H9 (cell line): Measurements from ENCODE around the gene QSOX1. TPM values are rescaled to one million over a fixed set of nuclear protein-coding genes. Genes with fewer than 3 reads are reported as not detected.

ENCODE experiments used
- DNase-seq: peaks from one replicate; pipeline ENCODE4 v3.0.0-alpha.2; 2017
- H2AFZ ChIP-seq: one replicate; pipeline ENCODE4 v1.6.1; 2013; ENCODE audit warnings: mild to moderate bottlenecking, low read length, control low read depth, moderate library complexity
- H2AK5ac ChIP-seq: 2 replicates; pipeline ENCODE4 v1.6.1; 2013; ENCODE audit warnings: low read length, control low read depth, mixed read lengths; ENCODE audit not compliant: insufficient read length
- H2BK120ac ChIP-seq: one replicate; pipeline ENCODE4 v1.6.1; 2013; ENCODE audit warnings: low read depth, mild to moderate bottlenecking, low read length, control low read depth, inconsistent platforms; ENCODE audit not compliant: poor library complexity, severe bottlenecking
- H2BK12ac ChIP-seq: 2 replicates; pipeline ENCODE4 v1.6.1; 2013; ENCODE audit warnings: low read length, control low read depth, mixed read lengths, low read depth; ENCODE audit not compliant: insufficient read length
- H2BK15ac ChIP-seq: 2 replicates; pipeline ENCODE4 v1.6.1; 2013; ENCODE audit warnings: low read depth, low read length, control low read depth
- H2BK20ac ChIP-seq: one replicate; pipeline ENCODE4 v1.6.1; 2013; ENCODE audit warnings: low read depth, mild to moderate bottlenecking, low read length, control low read depth, inconsistent platforms; ENCODE audit not compliant: poor library complexity, severe bottlenecking
- H2BK5ac ChIP-seq: 2 replicates; pipeline ENCODE4 v1.6.1; 2013; ENCODE audit warnings: low read length, control low read depth, mixed read lengths; ENCODE audit not compliant: insufficient read length
- H3K14ac ChIP-seq: 2 replicates; pipeline ENCODE4 v1.6.1; 2013; ENCODE audit warnings: low read length, control low read depth; ENCODE audit not compliant: insufficient read depth
- H3K18ac ChIP-seq: 2 replicates; pipeline ENCODE4 v1.6.1; 2013; ENCODE audit warnings: low read depth, mild to moderate bottlenecking, mixed read lengths, low read length, control low read depth; ENCODE audit not compliant: insufficient read length
- H3K23ac ChIP-seq: 2 replicates; pipeline ENCODE4 v1.6.1; 2013; ENCODE audit warnings: low read length, control low read depth, mixed read lengths, low read depth; ENCODE audit not compliant: insufficient read length
- H3K23me2 ChIP-seq: 2 replicates; pipeline ENCODE4 v1.6.1; 2013; ENCODE audit warnings: low read depth, mild to moderate bottlenecking, mixed read lengths, low read length, control low read depth; ENCODE audit not compliant: insufficient read length, poor library complexity, severe bottlenecking
- H3K27ac ChIP-seq: 2 replicates; pipeline ENCODE4 v1.5.1; 2013; ENCODE audit warnings: low read length, control low read depth, mixed read lengths, low read depth; ENCODE audit not compliant: insufficient read length
- H3K27me3 ChIP-seq: 2 replicates; pipeline ENCODE4 v1.6.1; 2013; ENCODE audit warnings: low read length, control low read depth, inconsistent platforms; ENCODE audit not compliant: insufficient read depth
- H3K4ac ChIP-seq: 2 replicates; pipeline ENCODE4 v1.6.1; 2013; ENCODE audit warnings: low read depth, mild to moderate bottlenecking, control low read depth, inconsistent platforms, low read length, moderate library complexity
- H3K4me1 ChIP-seq: 2 replicates; pipeline ENCODE4 v1.6.1; 2013; ENCODE audit warnings: low read length, control low read depth, inconsistent platforms; ENCODE audit not compliant: insufficient read depth
- H3K4me2 ChIP-seq: 2 replicates; pipeline ENCODE4 v1.6.1; 2013; ENCODE audit warnings: low read length, control low read depth, mixed read lengths; ENCODE audit not compliant: insufficient read length, insufficient read depth
- H3K56ac ChIP-seq: 2 replicates; pipeline ENCODE4 v1.6.1; 2013; ENCODE audit warnings: low read depth, mild to moderate bottlenecking, mixed read lengths, low read length, control low read depth; ENCODE audit not compliant: insufficient read length
- H3K79me1 ChIP-seq: 2 replicates; pipeline ENCODE4 v1.6.1; 2013; ENCODE audit warnings: low read depth, mild to moderate bottlenecking, moderate library complexity, low read length, control low read depth, inconsistent platforms; ENCODE audit not compliant: insufficient read depth, poor library complexity, severe bottlenecking
- H3K79me2 ChIP-seq: 2 replicates; pipeline ENCODE4 v1.6.1; 2013; ENCODE audit warnings: low read length, control low read depth, inconsistent platforms; ENCODE audit not compliant: insufficient read depth
- H3K9ac ChIP-seq: 2 replicates; pipeline ENCODE4 v1.6.1; 2013; ENCODE audit warnings: low read length, control low read depth, mixed read lengths; ENCODE audit not compliant: insufficient read length; ENCODE audit errors: extremely low read depth
- H3K9me3 ChIP-seq: one replicate; pipeline ENCODE4 v1.6.1; 2013; ENCODE audit warnings: low read depth, low read length, inconsistent platforms; ENCODE audit not compliant: control insufficient read depth
- H3T11ph ChIP-seq: one replicate; pipeline ENCODE4 v1.6.1; 2013; ENCODE audit warnings: mild to moderate bottlenecking, low read length, control low read depth, inconsistent platforms
- H4K20me1 ChIP-seq: one replicate; pipeline ENCODE4 v1.6.1; 2013; ENCODE audit not compliant: control insufficient read depth, insufficient read length, insufficient read depth
- H4K5ac ChIP-seq: 2 replicates; pipeline ENCODE4 v1.6.1; 2013; ENCODE audit warnings: low read depth, mild to moderate bottlenecking, mixed read lengths, low read length, control low read depth; ENCODE audit not compliant: insufficient read length
- H4K8ac ChIP-seq: replicated peaks from 2 replicates; pipeline ENCODE4 v1.6.1; 2013; ENCODE audit warnings: low read length, control low read depth, mixed read lengths, low read depth; ENCODE audit not compliant: insufficient read length
- H4K91ac ChIP-seq: 2 replicates; pipeline ENCODE4 v1.6.1; 2013; ENCODE audit warnings: low read depth, mild to moderate bottlenecking, moderate library complexity, mixed read lengths, low read length, control low read depth; ENCODE audit not compliant: insufficient read length
- H3K27ac Mint-ChIP-seq, 3 experiments: 2 replicates in 2 of 3; 3 replicates in 1 of 3; pipeline ENCODE4 v1.8.0; 2020 to 2021; ENCODE audit warnings: mixed read lengths in 3 of 3, mild to moderate bottlenecking in 1 of 3, moderate library complexity in 1 of 3
- H3K27me3 Mint-ChIP-seq: 2 replicates; pipeline ENCODE4 v1.8.0; 2021; ENCODE audit warnings: low read depth, mild to moderate bottlenecking, moderate library complexity, mixed read lengths
- H3K36me3 Mint-ChIP-seq, 3 experiments: 2 replicates in 2 of 3; 3 replicates in 1 of 3; pipeline ENCODE4 v1.8.0; 2020 to 2021; ENCODE audit warnings: low read depth in 3 of 3, mixed read lengths in 3 of 3; ENCODE audit not compliant: insufficient read depth in 1 of 3
- H3K4me1 Mint-ChIP-seq, 2 experiments: 2 replicates each; pipeline ENCODE4 v1.8.0; 2020; ENCODE audit warnings: mixed read lengths in 2 of 2
- H3K4me3 Mint-ChIP-seq, 2 experiments: 2 replicates in 1 of 2; 3 replicates in 1 of 2; pipeline ENCODE4 v1.8.0; 2020 to 2021; ENCODE audit warnings: mild to moderate bottlenecking in 2 of 2, mixed read lengths in 2 of 2, moderate library complexity in 1 of 2
- H3K9me3 Mint-ChIP-seq, 2 experiments: 2 replicates in 1 of 2; 3 replicates in 1 of 2; pipeline ENCODE4 v1.8.0; 2020; ENCODE audit warnings: mild to moderate bottlenecking in 2 of 2, mixed read lengths in 2 of 2, moderate library complexity in 1 of 2
- WGBS: extraction: QIAGEN DNeasy Blood & Tissue Kit; methylation state at CpG from one replicate; pipeline ENCODE4 v1.1.7; 2013; ENCODE audit warnings: missing lambda C conversion rate, low lambda C conversion rate, mixed read lengths; ENCODE audit not compliant: insufficient read length; ENCODE audit errors: extremely low coverage; 5-methylcytosine and 5-hydroxymethylcytosine counted together
- total RNA-seq: library from RNA; stranded (reverse); gene quantifications from 2 replicates; pipeline ENCODE4 v1.2.1, GENCODE V29; 2021
- TF ChIP-seq, protein P1 (sequence below): fragments of 200-600 bp; sonication (generic); conservative IDR thresholded peaks from 3 replicates; pipeline ENCODE4 v1.8.0; 2021; ENCODE audit warnings: antibody characterized with exemption, mild to moderate bottlenecking

Gene QSOX1
- total RNA-seq, 1 experiment from 2014 or later, result 79.2 TPM

DNA sequence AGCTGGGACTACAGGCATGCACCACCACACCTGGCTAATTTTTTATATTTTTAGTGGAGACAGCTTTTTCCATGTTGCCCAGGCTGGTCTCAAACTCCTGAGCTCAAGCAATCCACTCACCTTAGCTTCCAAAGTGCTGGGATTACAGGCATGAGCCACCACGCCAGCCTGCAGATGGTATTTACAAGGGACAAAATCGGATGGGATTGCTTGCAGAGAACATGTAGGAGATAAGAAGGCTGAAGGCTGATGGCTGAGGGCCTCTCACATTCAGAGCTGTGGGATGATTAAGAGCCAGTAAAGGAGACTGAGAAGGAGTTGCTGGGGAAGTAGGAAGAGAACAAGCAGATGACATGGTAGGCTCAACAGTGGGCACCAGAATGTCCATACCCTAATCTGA lies 24.0 kb upstream of the QSOX1 start:
- Histone ChIP-seq H3K27me3 (no peaks in the 10 kb centered on the region), H2BK15ac (no peak overlapping the region), H3K4ac (no peak overlapping the region), H3K56ac (no peak overlapping the region), H2BK20ac (no peak overlapping the region), H3K79me1 (no peaks in the 10 kb centered on the region), H4K20me1 (no peaks in the 10 kb centered on the region), H3K9me3 (no peaks in the 10 kb centered on the region), H2BK12ac (no peak overlapping the region), H3K23me2 (no peaks in the 10 kb centered on the region), H3K23ac (no peak overlapping the region), H3K18ac (no peak overlapping the region), H2BK120ac (no peak overlapping the region), H3K27ac (no peak overlapping the region), H3K4me1 (peaks cover 2% of the 10 kb centered on the region), H3K79me2 (no peaks in the 10 kb centered on the region), H2AK5ac (no peak overlapping the region), H3K9ac (no peak overlapping the region), H4K5ac (no peak overlapping the region), H4K8ac (no peak overlapping the region), H3K4me2 (no peak overlapping the region), H3T11ph (no peak overlapping the region), H2BK5ac (no peak overlapping the region), H3K14ac (no peak overlapping the region), H4K91ac (no peak overlapping the region), H2AFZ (no peak overlapping the region)
- Mint-ChIP-seq H3K27ac (no peak overlapping the region; a peak in 1 of 7 replicates), H3K27me3 (no peaks in the 10 kb centered on the region), H3K4me1 (peaks cover 7 to 11% of the 10 kb centered on the region in 2 experiments), H3K36me3 (no peaks in the 10 kb centered on the region), H3K4me3 (no peak overlapping the region), H3K9me3 (no peaks in the 10 kb centered on the region)
- TF ChIP-seq, protein P1, sequence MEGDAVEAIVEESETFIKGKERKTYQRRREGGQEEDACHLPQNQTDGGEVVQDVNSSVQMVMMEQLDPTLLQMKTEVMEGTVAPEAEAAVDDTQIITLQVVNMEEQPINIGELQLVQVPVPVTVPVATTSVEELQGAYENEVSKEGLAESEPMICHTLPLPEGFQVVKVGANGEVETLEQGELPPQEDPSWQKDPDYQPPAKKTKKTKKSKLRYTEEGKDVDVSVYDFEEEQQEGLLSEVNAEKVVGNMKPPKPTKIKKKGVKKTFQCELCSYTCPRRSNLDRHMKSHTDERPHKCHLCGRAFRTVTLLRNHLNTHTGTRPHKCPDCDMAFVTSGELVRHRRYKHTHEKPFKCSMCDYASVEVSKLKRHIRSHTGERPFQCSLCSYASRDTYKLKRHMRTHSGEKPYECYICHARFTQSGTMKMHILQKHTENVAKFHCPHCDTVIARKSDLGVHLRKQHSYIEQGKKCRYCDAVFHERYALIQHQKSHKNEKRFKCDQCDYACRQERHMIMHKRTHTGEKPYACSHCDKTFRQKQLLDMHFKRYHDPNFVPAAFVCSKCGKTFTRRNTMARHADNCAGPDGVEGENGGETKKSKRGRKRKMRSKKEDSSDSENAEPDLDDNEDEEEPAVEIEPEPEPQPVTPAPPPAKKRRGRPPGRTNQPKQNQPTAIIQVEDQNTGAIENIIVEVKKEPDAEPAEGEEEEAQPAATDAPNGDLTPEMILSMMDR, result no peak
- DNase-seq, result no peak
- no CpG with 5 or more reads among the region's 2 CpGs for WGBS
